Activated T-helper 17 cell treated with anti-CD3 and anti-CD28 coated beads, Interleukin-2, amount 50 U/mL, for 72 hours (primary cell): ENCODE measurements around the gene WNT11. TPM values are rescaled to one million over a fixed set of nuclear protein-coding genes. Genes with fewer than 3 reads are reported as not detected.

Experiments used
- ATAC-seq: fragments of 150-1000 bp; cut with Tn5 transposase; replicated peaks from 2 replicates; pipeline ENCODE4 v1.10.0; 2021; ENCODE audit warnings: mild to moderate bottlenecking, moderate library complexity
- H3K27ac Mint-ChIP-seq: one replicate; pipeline ENCODE4 v1.8.0; 2022; ENCODE audit warnings: mixed read lengths
- H3K27me3 Mint-ChIP-seq: one replicate; pipeline ENCODE4 v1.8.0; 2022; ENCODE audit warnings: mixed read lengths
- H3K36me3 Mint-ChIP-seq: one replicate; pipeline ENCODE4 v1.8.0; 2022; ENCODE audit warnings: low read depth, mild to moderate bottlenecking, mixed read lengths
- H3K4me1 Mint-ChIP-seq: one replicate; pipeline ENCODE4 v1.8.0; 2022; ENCODE audit warnings: mixed read lengths
- H3K4me3 Mint-ChIP-seq: one replicate; pipeline ENCODE4 v1.8.0; 2022; ENCODE audit warnings: mild to moderate bottlenecking, mixed read lengths
- H3K9me3 Mint-ChIP-seq: one replicate; pipeline ENCODE4 v1.8.0; 2022; ENCODE audit warnings: mixed read lengths
- total RNA-seq, 2 donors: library from RNA; stranded (reverse); gene quantifications; one replicate each; pipeline ENCODE4 v1.2.3, GENCODE V29; 2022

The WNT11 gene
- total RNA-seq, 2 donors from 2014 or later: not detected

DNA sequence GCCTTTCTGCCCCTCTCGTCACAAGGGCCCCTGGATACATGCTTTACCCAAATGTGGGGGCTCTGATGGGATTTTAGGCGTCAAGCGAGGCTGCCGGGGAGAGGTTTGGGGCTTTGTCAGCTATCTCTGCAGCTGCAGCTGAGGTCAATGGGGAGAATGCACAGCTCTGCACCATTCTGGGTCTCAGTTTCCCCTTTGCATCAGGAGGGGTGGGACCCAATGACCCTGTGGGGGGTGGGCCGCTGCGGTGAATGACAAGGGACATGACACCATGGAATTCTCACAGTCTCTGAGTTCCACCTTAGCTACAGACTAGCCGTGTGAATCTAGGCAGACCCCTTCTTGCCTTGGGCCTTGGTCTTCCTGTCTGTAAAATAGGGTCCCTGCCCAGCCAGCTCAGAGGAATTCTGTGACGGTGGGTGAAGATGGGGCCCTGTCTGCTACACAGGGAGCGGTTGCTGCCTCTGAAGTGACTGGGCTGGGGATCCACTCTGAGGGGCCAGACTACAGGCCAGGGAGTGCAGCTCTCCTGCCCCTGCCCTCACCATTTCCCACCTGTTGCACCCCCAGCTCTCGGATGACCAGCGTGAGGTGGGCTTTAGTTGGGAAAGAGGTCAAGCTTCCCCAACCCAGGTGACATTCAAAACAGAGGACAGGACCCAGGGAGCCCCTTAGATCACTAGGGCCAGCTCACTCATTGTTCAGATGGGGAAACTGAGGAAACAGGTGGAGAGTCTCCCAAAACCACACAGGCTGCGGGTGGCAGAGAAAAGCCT, 35.9 kb upstream of the WNT11 start:
- Mint-ChIP-seq H3K9me3 (no peaks in the 10 kb centered on the region), H3K27me3 (no peaks in the 10 kb centered on the region), H3K4me3 (no peak overlapping the region), H3K4me1 (no peaks in the 10 kb centered on the region), H3K27ac (no peak overlapping the region), H3K36me3 (no peaks in the 10 kb centered on the region)
- ATAC-seq: no peak

DNA sequence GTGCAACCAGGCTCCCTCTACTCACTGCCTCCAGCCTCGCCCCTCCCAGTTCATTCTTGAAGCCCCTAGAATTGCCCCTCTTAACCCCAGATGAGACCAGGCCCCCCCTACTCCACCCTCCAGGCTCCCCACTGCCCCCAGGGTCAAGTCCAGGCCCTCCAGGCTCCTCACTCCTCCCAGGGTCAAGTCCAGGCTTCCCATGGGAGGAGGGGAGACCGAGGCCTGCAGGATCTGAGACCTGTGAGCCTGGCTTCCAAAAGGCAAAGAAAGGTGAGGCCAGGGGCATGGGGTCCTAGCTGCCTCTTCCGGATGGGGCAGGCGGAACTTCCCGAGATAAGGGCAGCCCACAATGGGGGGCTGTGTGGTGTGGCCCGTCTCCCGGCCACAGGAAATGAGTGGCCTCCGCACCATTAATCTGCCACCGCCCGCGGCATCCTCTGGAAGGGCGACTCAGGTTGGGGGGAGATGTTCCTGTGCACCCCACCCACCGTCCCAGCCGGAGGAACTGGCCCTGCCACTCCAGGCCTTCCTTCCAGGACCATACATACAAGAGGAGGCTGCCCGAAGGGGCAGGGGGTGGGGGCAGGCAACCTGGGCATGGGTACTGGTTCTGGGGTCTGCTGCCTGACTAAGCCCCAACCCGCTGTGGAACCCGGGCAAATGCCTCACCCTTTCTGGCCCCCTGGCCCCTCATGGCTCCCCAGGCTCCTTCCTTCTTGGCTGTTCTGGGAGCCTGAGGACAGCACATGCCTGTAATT, 35.1 kb upstream of the WNT11 start:
- ATAC-seq: no peak
- no peak overlapping the region for H3K27ac Mint-ChIP-seq
- no peak overlapping the region for H3K4me3 Mint-ChIP-seq
- no peaks in the 10 kb centered on the region for H3K36me3 Mint-ChIP-seq
- H3K27me3 Mint-ChIP-seq: no peaks in the 10 kb centered on the region
- no peaks in the 10 kb centered on the region for H3K9me3 Mint-ChIP-seq
- no peaks in the 10 kb centered on the region for H3K4me1 Mint-ChIP-seq

DNA sequence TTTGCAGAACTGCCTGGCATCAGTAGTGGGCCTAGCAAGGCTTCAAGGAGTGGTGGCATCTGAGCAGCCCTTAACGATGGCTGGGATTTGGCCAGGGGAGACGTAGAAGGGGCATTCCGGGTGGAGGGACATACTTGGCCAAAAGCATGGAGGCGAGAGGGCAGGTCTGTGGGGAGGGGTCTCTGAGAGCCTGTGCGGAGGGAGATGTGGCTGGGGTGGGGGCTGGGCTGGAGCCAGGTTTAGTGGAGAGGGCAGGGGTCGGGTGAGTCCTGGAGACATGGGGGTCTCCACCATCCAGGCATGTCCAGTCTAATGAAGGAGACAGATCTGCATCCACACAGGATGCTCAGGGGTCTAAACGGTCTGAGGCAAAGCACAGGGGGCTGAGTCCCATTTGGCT, 34.4 kb upstream of the WNT11 start:
- H3K4me3 Mint-ChIP-seq: no peak overlapping the region

DNA sequence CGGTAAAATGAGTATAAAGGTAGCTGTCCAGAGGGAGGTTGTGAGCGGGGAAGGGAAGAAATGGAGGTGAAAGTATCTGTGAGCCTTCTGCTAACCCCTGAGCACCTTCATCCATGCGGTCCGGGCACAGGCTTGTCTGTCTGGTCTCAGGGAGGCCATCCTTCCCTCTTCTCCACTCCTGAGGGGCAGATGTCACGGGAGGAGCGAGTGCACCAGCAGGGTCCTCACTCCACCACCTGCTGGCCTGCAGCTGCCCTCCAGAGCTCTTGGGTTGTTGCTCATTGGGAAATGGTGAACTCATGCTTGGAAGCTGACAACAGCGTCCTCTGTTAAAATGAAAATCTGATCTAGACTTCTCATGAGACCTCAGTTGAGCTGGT, 33.8 kb upstream of the WNT11 start:
- ATAC-seq: no peak
- no peak overlapping the region for H3K27ac Mint-ChIP-seq
- H3K9me3 Mint-ChIP-seq: no peaks in the 10 kb centered on the region

More for the DNA sequence above, 34.4 kb upstream of the WNT11 start:
- Mint-ChIP-seq H3K9me3 (no peaks in the 10 kb centered on the region), H3K27ac (no peak overlapping the region), H3K4me1 (peaks cover 5% of the 10 kb centered on the region), H3K36me3 (peaks cover 7% of the 10 kb centered on the region), H3K27me3 (no peaks in the 10 kb centered on the region)
- no peak for ATAC-seq

DNA sequence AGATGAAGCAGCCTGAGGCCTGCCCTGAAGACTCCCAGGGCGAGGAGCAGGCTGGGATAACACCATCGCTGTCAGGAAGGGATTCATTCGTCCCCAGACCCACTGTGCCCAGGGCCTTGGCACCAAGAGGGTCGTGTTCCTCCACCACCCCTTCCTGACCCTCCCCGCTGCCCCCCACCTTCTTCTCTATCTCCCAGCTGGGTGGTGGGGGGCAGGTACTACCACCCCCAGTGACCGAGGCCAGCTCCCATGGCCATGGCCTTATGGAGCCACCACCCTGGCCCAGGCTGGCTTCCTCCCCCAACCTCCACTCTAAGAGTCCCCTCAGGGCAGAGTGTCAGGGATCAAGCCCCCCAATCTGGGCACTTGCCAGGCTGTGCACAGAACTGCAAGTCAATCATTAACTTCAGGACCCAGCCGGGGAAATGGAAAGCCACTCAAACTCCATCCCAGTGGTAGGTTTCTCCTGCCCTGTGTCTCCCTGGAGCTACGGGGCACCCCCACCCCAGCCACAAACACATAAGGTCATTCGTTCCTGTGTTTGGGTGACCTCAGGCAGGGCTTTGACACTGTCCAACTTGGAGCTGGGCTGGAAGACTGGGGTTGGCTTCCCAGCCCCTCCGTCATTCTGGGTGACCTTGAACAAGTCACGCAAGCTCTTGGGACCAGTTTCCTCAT, 33.3 kb upstream of the WNT11 start:
- Mint-ChIP-seq H3K27me3 (no peaks in the 10 kb centered on the region), H3K27ac (no peak overlapping the region), H3K4me3 (no peak overlapping the region), H3K9me3 (no peaks in the 10 kb centered on the region), H3K36me3 (peaks cover 15% of the 10 kb centered on the region), H3K4me1 (peaks cover 11% of the 10 kb centered on the region)
- no peak for ATAC-seq

More for the DNA sequence above, 33.8 kb upstream of the WNT11 start:
- H3K36me3 Mint-ChIP-seq: peaks cover 12% of the 10 kb centered on the region
- no peaks in the 10 kb centered on the region for H3K27me3 Mint-ChIP-seq
- H3K4me1 Mint-ChIP-seq: peaks cover 10% of the 10 kb centered on the region
- H3K4me3 Mint-ChIP-seq: no peak overlapping the region

DNA sequence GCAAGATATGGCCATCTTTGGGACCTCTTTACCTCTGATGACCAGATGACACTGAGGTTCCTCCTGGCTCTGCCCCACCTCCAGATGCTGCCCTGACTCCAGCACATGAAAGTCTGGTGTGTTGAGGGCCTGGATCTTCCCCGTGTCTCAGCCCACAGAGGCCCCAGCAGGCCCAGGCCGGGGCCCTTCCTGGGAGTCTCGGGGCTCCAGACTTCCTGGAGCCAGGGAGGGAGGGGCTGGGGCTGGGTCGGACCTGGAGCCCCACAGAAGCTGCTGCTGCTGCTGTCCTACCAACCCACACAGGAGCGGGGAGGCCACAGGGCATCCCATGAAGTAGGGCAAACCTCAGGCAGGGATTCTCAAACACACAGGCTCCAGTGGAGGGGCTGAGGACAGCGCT, 32.2 kb upstream of the WNT11 start:
- H3K27me3 Mint-ChIP-seq: no peaks in the 10 kb centered on the region
- peaks cover 15% of the 10 kb centered on the region for H3K36me3 Mint-ChIP-seq
- peaks cover 12% of the 10 kb centered on the region for H3K4me1 Mint-ChIP-seq
- H3K27ac Mint-ChIP-seq: no peak overlapping the region
- ATAC-seq: no peak
- H3K9me3 Mint-ChIP-seq: no peaks in the 10 kb centered on the region
- H3K4me3 Mint-ChIP-seq: no peak overlapping the region

DNA sequence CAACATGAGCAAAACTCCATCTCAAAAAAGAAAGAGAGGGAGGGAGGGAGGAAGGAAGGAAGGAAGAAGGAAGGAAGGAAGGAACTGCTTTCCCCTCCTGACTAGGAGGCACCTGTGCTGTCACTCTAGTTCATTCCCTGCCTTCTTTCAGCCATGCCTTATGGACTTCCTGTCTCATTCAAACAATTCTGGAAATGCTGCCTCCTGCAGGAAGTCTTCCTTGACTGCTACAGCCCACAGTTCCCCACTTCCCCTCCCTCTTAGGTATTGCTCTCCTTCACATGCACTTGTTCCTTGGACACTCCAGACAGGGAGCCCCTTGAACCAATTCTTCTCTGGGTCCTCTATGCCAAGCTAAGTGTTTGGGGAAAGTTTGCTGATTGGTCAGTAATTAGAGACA, 31.6 kb upstream of the WNT11 start:
- Mint-ChIP-seq H3K27me3 (no peaks in the 10 kb centered on the region), H3K4me3 (no peak overlapping the region), H3K36me3 (peaks cover 15% of the 10 kb centered on the region), H3K9me3 (no peaks in the 10 kb centered on the region), H3K27ac (no peak overlapping the region), H3K4me1 (peaks cover 16% of the 10 kb centered on the region)
- no peak for ATAC-seq

DNA sequence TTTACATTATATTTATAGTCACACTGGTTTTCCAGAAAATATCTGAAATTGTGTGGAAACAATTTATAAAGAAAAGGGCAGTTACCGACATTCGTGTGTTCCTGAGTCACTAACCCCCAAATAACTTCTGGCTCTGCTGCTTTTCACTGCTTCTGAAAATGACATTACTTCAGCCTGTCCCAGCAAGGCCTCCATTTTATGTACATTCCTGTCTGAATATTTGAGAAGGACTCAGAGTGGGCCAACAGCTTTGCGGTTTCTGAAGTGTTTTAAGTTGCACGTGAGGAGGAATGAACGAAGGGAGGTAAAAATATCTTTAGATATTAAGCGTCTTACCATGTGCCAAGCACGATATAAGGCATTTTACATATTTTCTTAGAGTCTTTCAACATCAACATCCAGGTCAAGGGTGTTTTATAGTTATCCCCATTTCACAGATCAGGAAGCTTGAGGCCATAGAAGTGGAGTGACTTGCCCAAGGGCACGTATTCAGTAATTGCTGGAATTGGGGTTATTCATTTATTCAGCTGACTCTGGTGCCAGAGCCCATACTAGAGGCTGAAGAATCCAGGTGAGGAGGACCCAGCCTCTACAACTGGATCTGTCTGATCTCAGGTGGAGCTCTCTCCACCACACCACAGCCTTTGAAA, 30.8 kb upstream of the WNT11 start:
- Mint-ChIP-seq H3K36me3 (peaks cover 15% of the 10 kb centered on the region), H3K9me3 (no peaks in the 10 kb centered on the region), H3K4me1 (peaks cover 20% of the 10 kb centered on the region), H3K4me3 (peak overlapping the region; percentile 75), H3K27me3 (no peaks in the 10 kb centered on the region), H3K27ac (peak overlapping the region; percentile 98)
- no peak for ATAC-seq

DNA sequence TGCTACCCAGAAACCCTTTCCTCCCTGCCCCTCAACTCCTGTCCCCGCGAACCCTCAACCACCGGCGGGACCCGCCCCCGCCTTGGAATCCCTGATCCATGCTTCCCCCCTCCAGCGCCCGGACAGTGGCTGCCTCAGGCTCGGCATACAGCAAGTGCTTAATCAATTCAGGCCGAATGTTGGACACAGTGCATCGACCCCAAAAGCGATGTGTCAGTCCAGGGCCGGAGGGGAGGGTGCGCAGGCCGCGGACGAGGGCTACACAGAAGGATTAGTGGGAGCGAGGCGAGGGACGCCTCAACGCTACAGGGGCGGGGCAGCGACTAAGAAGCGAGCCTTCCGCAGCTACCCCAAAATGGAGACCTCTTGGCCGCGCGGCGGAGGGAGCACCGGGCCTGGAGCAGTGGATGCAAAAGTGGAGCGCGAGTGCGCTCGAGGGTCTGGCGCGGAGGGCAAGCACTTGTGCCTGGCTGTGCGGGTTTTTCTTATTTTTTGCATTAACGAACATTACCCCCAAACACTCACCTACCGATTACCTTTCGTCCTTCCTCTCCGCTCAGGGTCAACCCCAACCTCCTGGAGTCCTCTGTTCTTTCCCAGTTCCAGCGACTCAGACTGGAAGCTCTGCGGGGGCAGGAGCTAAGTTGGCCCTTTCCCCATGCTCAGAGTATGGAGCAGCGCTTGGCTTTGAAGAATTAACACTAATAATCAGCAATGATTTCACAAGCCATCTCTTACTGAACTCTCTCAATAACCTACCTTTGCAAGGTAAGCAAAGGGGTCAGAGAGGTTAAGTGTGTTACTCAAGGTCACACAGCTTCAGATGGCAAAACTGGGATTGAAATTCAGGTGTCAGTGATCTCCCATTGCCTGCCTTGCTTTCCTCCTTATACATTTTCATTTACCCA, 30.0 kb upstream of the WNT11 start:
- peak overlapping the region; percentile 75 for H3K4me3 Mint-ChIP-seq
- no peaks in the 10 kb centered on the region for H3K27me3 Mint-ChIP-seq
- peaks cover 27% of the 10 kb centered on the region for H3K4me1 Mint-ChIP-seq
- H3K27ac Mint-ChIP-seq: peak overlapping the region; percentile 98
- H3K9me3 Mint-ChIP-seq: no peaks in the 10 kb centered on the region
- peaks cover 15% of the 10 kb centered on the region for H3K36me3 Mint-ChIP-seq
- peak; percentile 6 for ATAC-seq

DNA sequence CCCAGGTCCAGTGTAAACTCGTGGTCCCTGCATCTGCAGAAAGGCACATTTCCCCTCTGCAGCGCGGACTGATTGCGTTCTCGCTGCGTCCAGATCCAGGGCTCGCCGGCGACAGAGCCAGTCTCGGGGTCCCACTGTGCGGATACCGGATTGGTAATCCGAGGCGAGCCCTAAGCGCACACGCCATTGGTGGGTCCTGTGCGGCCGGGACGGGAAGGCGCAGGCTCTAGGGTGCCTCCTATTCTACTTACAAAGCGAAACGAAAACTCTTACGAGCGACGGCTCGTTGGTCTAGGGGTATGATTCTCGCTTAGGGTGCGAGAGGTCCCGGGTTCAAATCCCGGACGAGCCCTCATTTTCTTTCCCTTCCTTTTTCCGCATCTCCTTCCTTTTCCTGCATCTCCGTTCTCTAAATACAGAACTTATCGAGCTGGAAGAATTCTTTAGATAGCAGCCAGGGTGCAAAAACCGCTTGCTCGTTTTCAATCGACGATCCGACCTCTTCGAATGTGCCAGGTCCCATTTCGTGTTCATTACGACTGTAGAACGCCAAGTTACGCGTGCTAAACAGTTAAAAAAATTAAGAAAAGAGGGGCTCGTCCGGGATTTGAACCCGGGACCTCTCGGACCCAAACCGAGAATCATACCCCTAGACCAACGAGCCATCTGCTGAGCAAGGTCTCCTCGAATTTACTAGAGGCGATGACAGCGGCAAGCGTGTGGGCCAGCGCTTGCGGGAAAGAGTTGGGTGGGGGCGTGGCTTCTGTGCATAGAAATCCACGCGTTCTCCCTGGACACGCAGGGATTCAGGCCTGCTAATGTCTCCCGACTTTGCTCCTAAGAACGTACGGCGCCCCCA, 29.2 kb upstream of the WNT11 start:
- peaks cover 15% of the 10 kb centered on the region for H3K36me3 Mint-ChIP-seq
- peak overlapping the region; percentile 75 for H3K4me3 Mint-ChIP-seq
- peak; percentile 82 for ATAC-seq
- H3K9me3 Mint-ChIP-seq: no peaks in the 10 kb centered on the region
- H3K4me1 Mint-ChIP-seq: peaks cover 30% of the 10 kb centered on the region
- H3K27me3 Mint-ChIP-seq: no peaks in the 10 kb centered on the region
- H3K27ac Mint-ChIP-seq: peak overlapping the region; percentile 98

DNA sequence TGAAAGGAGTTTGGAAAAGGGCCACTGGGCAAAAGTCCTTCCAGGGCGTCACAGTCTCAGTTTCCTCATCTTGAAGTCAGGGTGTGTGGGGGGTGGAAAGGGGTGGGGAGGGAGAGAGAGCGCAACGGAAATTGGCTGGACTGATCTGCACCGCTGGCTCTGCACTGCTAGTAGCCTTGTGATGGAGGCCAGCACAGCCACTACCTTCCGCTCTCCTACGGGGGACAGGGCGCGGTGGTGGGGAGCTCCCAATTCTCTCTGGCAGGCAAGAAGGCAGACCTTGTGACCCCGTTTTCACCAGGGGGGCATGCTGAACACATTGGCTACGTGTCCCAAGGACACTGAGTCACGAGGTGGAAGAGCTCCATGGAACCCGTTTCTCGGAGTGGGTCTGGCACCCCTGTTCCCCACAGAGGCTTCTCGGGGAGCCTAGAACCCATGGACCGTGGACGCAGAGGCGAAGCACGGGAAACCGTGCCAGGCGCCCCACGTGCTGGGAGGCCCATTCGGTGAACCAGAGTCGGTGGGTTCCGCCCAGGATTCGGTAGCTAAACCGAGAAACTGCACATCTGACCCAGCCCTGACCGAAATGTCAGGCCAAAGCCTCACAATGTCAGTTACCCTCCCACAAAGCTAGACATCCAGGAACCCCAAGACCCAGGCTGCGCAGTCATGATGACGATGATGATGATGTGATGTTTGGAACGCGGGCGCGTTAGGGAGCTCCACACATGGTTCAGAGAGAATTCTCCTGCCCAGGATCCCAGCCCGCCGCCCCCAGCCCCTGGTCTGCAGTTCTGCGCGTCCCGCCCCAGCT, 28.3 kb upstream of the WNT11 start:
- H3K9me3 Mint-ChIP-seq: no peaks in the 10 kb centered on the region
- peaks cover 15% of the 10 kb centered on the region for H3K36me3 Mint-ChIP-seq
- H3K27ac Mint-ChIP-seq: peak overlapping the region; percentile 98
- H3K4me3 Mint-ChIP-seq: peak overlapping the region; percentile 75
- ATAC-seq: peak; percentile 55
- H3K27me3 Mint-ChIP-seq: no peaks in the 10 kb centered on the region
- peaks cover 30% of the 10 kb centered on the region for H3K4me1 Mint-ChIP-seq

DNA sequence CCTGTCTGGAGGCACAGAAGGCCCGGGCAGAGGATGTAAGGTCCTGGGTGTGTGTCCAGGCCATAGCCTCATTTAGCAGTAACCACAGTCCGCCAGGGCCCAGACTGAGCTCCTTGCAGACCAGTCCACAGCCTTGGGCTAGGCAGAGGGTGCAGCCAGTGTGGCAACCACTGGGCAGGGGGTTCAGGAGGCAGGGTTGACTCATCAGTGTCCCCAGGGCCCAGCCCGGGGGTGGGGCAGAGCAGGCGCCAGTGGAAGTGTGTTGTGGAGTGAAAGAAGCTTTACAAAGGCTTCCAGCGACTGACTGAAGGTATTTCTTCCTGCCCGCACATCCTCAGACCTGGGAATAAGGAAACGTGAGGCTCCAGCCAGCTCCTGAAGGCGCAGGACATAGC, 27.7 kb upstream of the WNT11 start:
- H3K27ac Mint-ChIP-seq: no peak overlapping the region
- peak overlapping the region; percentile 75 for H3K4me3 Mint-ChIP-seq
- peaks cover 30% of the 10 kb centered on the region for H3K4me1 Mint-ChIP-seq
- H3K9me3 Mint-ChIP-seq: no peaks in the 10 kb centered on the region
- peaks cover 15% of the 10 kb centered on the region for H3K36me3 Mint-ChIP-seq
- no peaks in the 10 kb centered on the region for H3K27me3 Mint-ChIP-seq
- no peak for ATAC-seq
